Immature natural killer cell (primary cell): ENCODE measurements around the gene COL26A1. TPM values are rescaled to one million over a fixed set of nuclear protein-coding genes. Genes with fewer than 3 reads are reported as not detected.
"Not testable (repeated sequence)": the region's sequence is repeated elsewhere in the genome, so short reads cannot be mapped to it uniquely, and the experiment has no call there.

ENCODE experiments used
- DNase-seq, 3 donors: peaks; one replicate each; pipeline ENCODE4 v3.0.0; 2022; ENCODE audit warnings: mixed read lengths in 1 of 3
- H3K27ac Mint-ChIP-seq, 6 donors: one replicate each; pipeline ENCODE4 v1.8.0; 2020; ENCODE audit warnings: mixed read lengths in 6 of 6, mild to moderate bottlenecking in 5 of 6, inconsistent platforms in 4 of 6, moderate library complexity in 3 of 6
- H3K27me3 Mint-ChIP-seq, 3 donors: one replicate each; pipeline ENCODE4 v1.8.0; 2020 to 2021; ENCODE audit warnings: low read depth in 3 of 3, mild to moderate bottlenecking in 3 of 3, mixed read lengths in 3 of 3, moderate library complexity in 3 of 3, inconsistent platforms in 1 of 3
- H3K36me3 Mint-ChIP-seq, 3 donors: one replicate each; pipeline ENCODE4 v1.8.0; 2020; ENCODE audit warnings: mixed read lengths in 3 of 3, inconsistent platforms in 2 of 3, mild to moderate bottlenecking in 2 of 3
- H3K4me1 Mint-ChIP-seq, 2 donors: one replicate each; pipeline ENCODE4 v1.8.0; 2020; ENCODE audit warnings: inconsistent platforms in 2 of 2, mild to moderate bottlenecking in 2 of 2, mixed read lengths in 2 of 2, moderate library complexity in 1 of 2
- H3K4me3 Mint-ChIP-seq, 5 donors: one replicate each; pipeline ENCODE4 v1.8.0; 2020; ENCODE audit warnings: mild to moderate bottlenecking in 5 of 5, mixed read lengths in 5 of 5, inconsistent platforms in 3 of 5, moderate library complexity in 3 of 5
- H3K9me3 Mint-ChIP-seq, 6 donors: one replicate each; pipeline ENCODE4 v1.8.0; 2020; ENCODE audit warnings: mild to moderate bottlenecking in 6 of 6, mixed read lengths in 6 of 6, inconsistent platforms in 4 of 6, moderate library complexity in 3 of 6
- polyA plus RNA-seq, 3 donors: library from polyadenylated mRNA; unstranded; fragments of 300-500 nt; fragmentation: Illumina TruSeq; gene quantifications; one replicate each; pipeline ENCODE4 v1.2.3, GENCODE V29; 2021

The COL26A1 gene
- polyA plus RNA-seq, 3 donors from 2014 or later: not detected

- Mint-ChIP-seq H3K36me3 (no peaks in the 10 kb centered on the region), H3K4me3 (no peak overlapping the region), H3K27ac (no peak overlapping the region), H3K4me1 (peaks cover 15 to 21% of the 10 kb centered on the region in 2 donors), H3K27me3 (peaks cover 0 to 4% (median 1%) of the 10 kb centered on the region in 3 donors), H3K9me3 (no peaks in the 10 kb centered on the region)
- DNase-seq: no peak
These were observed 63.8 kb downstream of the COL26A1 start for GRCh38 chr7:101426303-101427011.

- peak overlapping the region in 3 of 5 donors; percentile 0 to 49 (median 24) for H3K4me3 Mint-ChIP-seq
- H3K9me3 Mint-ChIP-seq: no peaks in the 10 kb centered on the region
- peaks cover 15 to 21% of the 10 kb centered on the region in 2 donors for H3K4me1 Mint-ChIP-seq
- no peak for DNase-seq
- H3K27me3 Mint-ChIP-seq: peaks cover 1 to 6% (median 6%) of the 10 kb centered on the region in 3 donors
- no peaks in the 10 kb centered on the region for H3K36me3 Mint-ChIP-seq
- peak overlapping the region in 1 of 6 donors; percentile 32 for H3K27ac Mint-ChIP-seq
These were observed 65.6 kb downstream of the COL26A1 start for GRCh38 chr7:101428093-101428866.

- Mint-ChIP-seq H3K4me3 (no peak overlapping the region), H3K4me1 (peaks cover 15 to 21% of the 10 kb centered on the region in 2 donors), H3K36me3 (no peaks in the 10 kb centered on the region), H3K27ac (no peak overlapping the region), H3K9me3 (no peaks in the 10 kb centered on the region), H3K27me3 (peaks cover 7 to 13% (median 12%) of the 10 kb centered on the region in 3 donors)
- no peak for DNase-seq
These were observed 69.6 kb downstream of the COL26A1 start for GRCh38 chr7:101432316-101432715.

GRCh38 chr7:101433688-101434087 is 71.0 kb downstream of the COL26A1 start:
- no peaks in the 10 kb centered on the region for H3K9me3 Mint-ChIP-seq
- H3K4me1 Mint-ChIP-seq: peaks cover 3 to 9% of the 10 kb centered on the region in 2 donors
- no peaks in the 10 kb centered on the region for H3K36me3 Mint-ChIP-seq
- H3K27me3 Mint-ChIP-seq: peaks cover 5 to 12% (median 11%) of the 10 kb centered on the region in 3 donors
- DNase-seq: no peak
- H3K27ac Mint-ChIP-seq: no peak overlapping the region
- no peak overlapping the region for H3K4me3 Mint-ChIP-seq

GRCh38 chr7:101434155-101434554 is 71.5 kb downstream of the COL26A1 start:
- not testable (repeated sequence) for DNase-seq, H3K9me3 Mint-ChIP-seq, H3K4me1 Mint-ChIP-seq, H3K27ac Mint-ChIP-seq, H3K36me3 Mint-ChIP-seq, H3K4me3 Mint-ChIP-seq
- H3K27me3 Mint-ChIP-seq: peaks cover 5 to 12% (median 9%) of the 10 kb centered on the region in 3 donors

- Mint-ChIP-seq H3K36me3 (no peaks in the 10 kb centered on the region), H3K4me1 (no peaks in the 10 kb centered on the region), H3K9me3 (no peaks in the 10 kb centered on the region), H3K4me3 (no peak overlapping the region), H3K27ac (no peak overlapping the region), H3K27me3 (peaks cover 5 to 12% (median 9%) of the 10 kb centered on the region in 3 donors)
- DNase-seq: no peak
These were observed 73.0 kb downstream of the COL26A1 start for GRCh38 chr7:101435461-101436220.

- DNase-seq: no peak
- no peak overlapping the region for H3K27ac Mint-ChIP-seq
- no peaks in the 10 kb centered on the region for H3K36me3 Mint-ChIP-seq
- H3K4me1 Mint-ChIP-seq: no peaks in the 10 kb centered on the region
- peaks cover 5 to 12% (median 9%) of the 10 kb centered on the region in 3 donors for H3K27me3 Mint-ChIP-seq
- no peak overlapping the region for H3K4me3 Mint-ChIP-seq
- no peaks in the 10 kb centered on the region for H3K9me3 Mint-ChIP-seq
These were observed 73.6 kb downstream of the COL26A1 start for GRCh38 chr7:101436221-101436735.

GRCh38 chr7:101436857-101437576 is 74.3 kb downstream of the COL26A1 start:
- Mint-ChIP-seq H3K27me3 (peaks cover 5 to 10% (median 9%) of the 10 kb centered on the region in 3 donors), H3K27ac (no peak overlapping the region), H3K9me3 (no peaks in the 10 kb centered on the region), H3K36me3 (no peaks in the 10 kb centered on the region), H3K4me3 (no peak overlapping the region), H3K4me1 (no peaks in the 10 kb centered on the region)
- DNase-seq: no peak

- no peak overlapping the region for H3K27ac Mint-ChIP-seq
- peaks cover 0 to 7% (median 3%) of the 10 kb centered on the region in 3 donors for H3K27me3 Mint-ChIP-seq
- no peaks in the 10 kb centered on the region for H3K36me3 Mint-ChIP-seq
- no peaks in the 10 kb centered on the region for H3K4me1 Mint-ChIP-seq
- no peak for DNase-seq
- no peak overlapping the region for H3K4me3 Mint-ChIP-seq
- no peaks in the 10 kb centered on the region for H3K9me3 Mint-ChIP-seq
These were observed 79.2 kb downstream of the COL26A1 start for GRCh38 chr7:101441890-101442289.

- Mint-ChIP-seq H3K4me3 (no peak overlapping the region), H3K27ac (no peak overlapping the region), H3K36me3 (no peaks in the 10 kb centered on the region), H3K4me1 (no peaks in the 10 kb centered on the region), H3K9me3 (no peaks in the 10 kb centered on the region), H3K27me3 (peaks cover 0 to 6% (median 3%) of the 10 kb centered on the region in 3 donors)
- no peak for DNase-seq
These were observed 79.9 kb downstream of the COL26A1 start for GRCh38 chr7:101442426-101443070.

GRCh38 chr7:101450064-101450463 is 87.4 kb downstream of the COL26A1 start:
- Mint-ChIP-seq H3K4me3 (no peak overlapping the region), H3K9me3 (no peaks in the 10 kb centered on the region), H3K4me1 (no peaks in the 10 kb centered on the region), H3K36me3 (no peaks in the 10 kb centered on the region), H3K27me3 (peaks cover 0 to 6% (median 0%) of the 10 kb centered on the region in 3 donors), H3K27ac (no peak overlapping the region)
- DNase-seq: no peak

- DNase-seq: no peak
- Mint-ChIP-seq H3K36me3 (no peaks in the 10 kb centered on the region), H3K27me3 (peaks cover 0 to 3% (median 0%) of the 10 kb centered on the region in 3 donors), H3K4me1 (no peaks in the 10 kb centered on the region), H3K27ac (no peak overlapping the region), H3K4me3 (no peak overlapping the region), H3K9me3 (no peaks in the 10 kb centered on the region)
These were observed 90.9 kb downstream of the COL26A1 start for GRCh38 chr7:101453617-101454016.
